GM12875 (cell line): ENCODE results near the gene MS4A3.

Experiments
- H3K4me3 ChIP-seq: one replicate; pipeline ENCODE4 v1.5.1; 2011; ENCODE audit warnings: low read depth, low read length, control low read depth
- CTCF ChIP-seq: IDR thresholded peaks from 2 replicates; pipeline ENCODE4 v1.5.1; 2011; ENCODE audit warnings: low read depth, mild to moderate bottlenecking, control low read depth, inconsistent platforms, low read length, moderate library complexity, borderline replicate concordance; ENCODE audit not compliant: insufficient read depth

MS4A3 gene

GRCh38 chr11:60077981-60078380, 21.5 kb downstream of the MS4A3 start:
- H3K4me3 ChIP-seq, result no peak overlapping the region
- TF ChIP-seq CTCF, result no peak

- H3K4me3 ChIP-seq, result no peak overlapping the region
- TF ChIP-seq CTCF, result no peak
These were observed 22.3 kb downstream of the MS4A3 start for GRCh38 chr11:60078745-60079144.

DNA sequence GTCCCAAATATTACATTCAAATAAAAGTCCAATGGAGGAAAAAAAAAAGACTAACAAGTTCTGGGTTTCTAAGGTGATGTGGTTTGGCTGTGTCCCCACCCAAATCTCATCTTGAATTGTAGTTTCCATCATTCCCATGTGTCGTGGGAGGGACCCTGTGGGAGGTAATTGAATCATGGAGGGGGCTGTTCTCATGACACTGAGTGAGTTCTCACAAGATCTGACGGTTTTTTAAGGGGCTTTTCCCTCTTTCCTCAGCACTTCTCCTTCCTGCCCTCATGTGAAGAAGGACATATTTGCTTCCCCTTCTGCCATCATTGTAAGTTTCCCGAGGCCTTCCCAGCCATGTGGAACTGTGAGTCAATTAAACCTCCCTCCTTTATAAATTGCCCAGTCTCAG, 24.1 kb downstream of the MS4A3 start:
- TF ChIP-seq CTCF, result no peak

GRCh38 chr11:60084631-60085273, 28.3 kb downstream of the MS4A3 start:
- TF ChIP-seq CTCF, result no peak

More for the DNA sequence above, 24.1 kb downstream of the MS4A3 start:
- no peak overlapping the region for H3K4me3 ChIP-seq

GRCh38 chr11:60085909-60086308, 29.4 kb downstream of the MS4A3 start:
- no peak for TF ChIP-seq CTCF
- no peak overlapping the region for H3K4me3 ChIP-seq

More at GRCh38 chr11:60084631-60085273, 28.3 kb downstream of the MS4A3 start:
- no peak overlapping the region for H3K4me3 ChIP-seq

DNA sequence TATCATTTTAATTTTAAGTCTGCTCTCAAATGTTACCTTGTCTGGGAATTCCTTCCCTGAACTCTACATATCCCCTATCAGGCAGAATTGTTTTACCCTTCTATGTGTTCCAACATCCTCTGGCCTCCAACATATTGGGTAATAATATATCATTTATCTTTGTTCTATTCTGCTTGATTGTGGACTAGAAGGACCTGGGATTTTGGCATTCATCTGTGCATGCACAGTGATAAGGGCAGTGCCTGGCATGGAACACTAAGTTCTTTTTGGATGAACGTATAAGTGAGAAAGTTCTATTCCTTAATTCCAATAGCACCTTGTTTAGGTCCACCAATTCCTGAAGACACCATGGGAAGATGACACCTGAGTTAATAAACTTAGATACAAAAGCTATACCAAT, 30.8 kb downstream of the MS4A3 start:
- no peak for TF ChIP-seq CTCF

GRCh38 chr11:60088364-60088763, 31.9 kb downstream of the MS4A3 start, which contains the start of gene MS4A2:
Gene MS4A2, plus strand, starts transcription at chr11:60088664. Its CDS starts 102 bp downstream, at chr11:60088766.
- no peak within 1 kb of the TSS for H3K4me3 ChIP-seq
- no peak for TF ChIP-seq CTCF

More for the DNA sequence above, 30.8 kb downstream of the MS4A3 start:
- H3K4me3 ChIP-seq, result no peak overlapping the region
